ENCODE results near the gene OR51A4.
"Not testable (repeated sequence)": the region's sequence is repeated elsewhere in the genome, so short reads cannot be mapped to it uniquely, and the experiment has no call there.

Gene OR51A4, protein sequence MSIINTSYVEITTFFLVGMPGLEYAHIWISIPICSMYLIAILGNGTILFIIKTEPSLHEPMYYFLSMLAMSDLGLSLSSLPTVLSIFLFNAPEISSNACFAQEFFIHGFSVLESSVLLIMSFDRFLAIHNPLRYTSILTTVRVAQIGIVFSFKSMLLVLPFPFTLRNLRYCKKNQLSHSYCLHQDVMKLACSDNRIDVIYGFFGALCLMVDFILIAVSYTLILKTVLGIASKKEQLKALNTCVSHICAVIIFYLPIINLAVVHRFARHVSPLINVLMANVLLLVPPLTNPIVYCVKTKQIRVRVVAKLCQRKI
- total RNA-seq: 0 reads per million in 2 donors

- DNase-seq: no peak
Measured at GRCh38 chr11:4947505-4947904, at the start of gene OR51A4. Gene OR51A4, minus strand, starts transcription at chr11:4947605. Its CDS starts 505 bp downstream, at chr11:4947100.

DNA sequence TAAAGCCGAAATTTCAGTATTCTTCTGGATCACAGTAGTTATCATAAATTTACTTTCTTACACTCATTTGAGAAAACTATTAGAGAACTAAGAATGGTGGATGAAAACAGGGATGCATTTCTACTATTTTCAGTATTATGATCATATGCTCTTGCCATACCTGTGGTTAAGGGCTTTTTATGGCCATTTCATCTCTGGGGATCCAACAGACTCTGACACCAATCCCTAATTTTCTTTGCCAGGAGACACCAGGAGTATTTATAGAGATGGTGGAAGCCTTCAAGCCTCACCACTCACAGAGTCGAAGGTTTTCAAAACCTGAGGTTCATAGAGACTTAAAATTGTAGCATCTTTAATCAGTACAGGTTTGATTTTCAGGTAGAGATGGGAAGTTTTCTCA lies 47.1 kb upstream of the OR51A4 start, which contains the start of gene OR51L1:
TSS of gene OR51L1 (plus strand) at position 301 of the 400 bp plus-strand sequence. CDS start 4,132 bp downstream, outside the sequence.
- no peak for DNase-seq

- DNase-seq: no peak
Measured at GRCh38 chr11:4991060-4991459, 43.7 kb upstream of the OR51A4 start.

- no peak for DNase-seq
Measured at GRCh38 chr11:4983841-4984240, 36.4 kb upstream of the OR51A4 start.

DNA sequence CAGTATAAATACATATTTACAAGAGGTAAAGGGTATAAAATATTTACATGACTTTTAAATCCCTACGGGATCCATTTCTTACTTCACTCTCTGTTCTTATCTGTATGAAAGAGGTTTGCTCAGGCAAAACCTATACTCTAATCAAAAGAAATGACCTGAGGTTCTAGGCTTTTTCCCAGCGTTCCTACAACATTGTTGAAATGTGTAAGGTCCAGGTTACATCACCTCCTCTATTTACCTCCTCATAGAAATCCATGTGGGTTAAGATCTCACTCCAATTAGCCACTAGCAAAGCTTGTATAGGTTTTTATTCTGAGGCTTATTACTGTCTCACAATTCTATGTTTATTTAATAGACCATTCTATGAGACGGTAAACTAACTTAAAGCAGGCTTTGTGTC lies 35.3 kb upstream of the OR51A4 start:
- DNase-seq: no peak

DNA sequence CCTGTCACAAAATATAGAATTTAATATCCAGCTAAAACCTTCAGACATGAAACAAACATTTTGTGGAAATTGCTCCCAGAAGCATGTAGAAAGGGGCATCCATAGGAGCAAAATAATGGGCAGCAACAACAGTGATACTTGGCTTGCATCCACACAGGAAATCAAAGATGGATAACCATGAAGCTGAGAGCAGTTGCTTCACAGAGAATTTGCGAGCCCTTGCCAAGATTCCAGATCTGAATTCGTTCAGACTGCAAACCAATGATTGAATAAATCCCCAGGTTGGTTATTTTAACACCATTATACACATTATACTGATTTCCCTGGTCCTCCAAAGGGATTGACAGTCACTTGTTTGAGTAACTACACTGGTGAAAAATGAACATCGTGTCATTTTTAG lies 31.6 kb upstream of the OR51A4 start:
- DNase-seq: no peak

GRCh38 chr11:4975436-4975835 lies 28.0 kb upstream of the OR51A4 start:
- DNase-seq: no peak

GRCh38 chr11:4962816-4963215 lies 15.4 kb upstream of the OR51A4 start:
- DNase-seq: no peak

GRCh38 chr11:4960877-4961276 lies 13.5 kb upstream of the OR51A4 start:
- DNase-seq: no peak

- no peak for DNase-seq
Measured at GRCh38 chr11:4957396-4957795, 10.0 kb upstream of the OR51A4 start.

- DNase-seq: not testable (repeated sequence)
Measured at GRCh38 chr11:4955613-4956012, 8.2 kb upstream of the OR51A4 start, which contains the start of gene OR51A2. Gene OR51A2, minus strand, starts transcription at chr11:4955713. Its CDS starts 0 bp downstream, at chr11:4955713.

DNA sequence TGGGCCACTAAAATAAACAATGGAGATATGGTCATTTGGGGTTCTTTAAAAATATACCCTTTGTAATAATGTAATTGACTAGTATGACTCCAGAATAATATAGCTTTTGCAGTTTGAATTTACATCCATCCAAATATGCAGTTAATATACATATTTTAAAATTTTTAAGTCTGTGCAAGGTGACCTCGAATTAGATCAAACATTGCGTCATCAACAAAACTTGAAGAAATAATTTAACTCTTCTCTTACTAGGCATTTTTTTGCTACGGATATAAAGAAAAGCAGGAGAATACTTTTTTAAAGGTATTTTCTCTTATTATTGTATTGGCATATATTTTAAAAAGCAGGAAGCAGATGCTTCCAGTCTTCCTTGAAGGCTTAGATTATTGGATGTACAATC lies 10.7 kb downstream of the OR51A4 start:
- DNase-seq: no peak

DNA sequence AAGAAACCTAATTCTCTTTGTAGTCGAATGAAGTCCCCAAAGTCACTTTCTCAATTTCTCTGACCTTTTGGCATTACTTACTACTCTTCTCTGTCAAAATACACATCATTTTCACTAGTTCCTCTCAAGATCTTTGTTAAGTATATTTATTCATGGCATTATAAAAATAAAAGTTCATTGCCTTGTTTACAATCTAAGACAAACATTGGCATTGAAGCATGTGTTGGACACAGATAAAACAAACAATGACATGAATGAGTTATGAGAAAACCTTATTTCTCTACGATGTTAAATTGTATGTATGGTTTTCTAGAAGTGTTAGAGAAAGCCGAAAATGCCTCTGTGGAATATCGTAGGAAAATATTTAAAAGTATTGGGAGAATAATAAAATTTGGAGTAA lies 14.7 kb downstream of the OR51A4 start:
- DNase-seq: no peak

DNA sequence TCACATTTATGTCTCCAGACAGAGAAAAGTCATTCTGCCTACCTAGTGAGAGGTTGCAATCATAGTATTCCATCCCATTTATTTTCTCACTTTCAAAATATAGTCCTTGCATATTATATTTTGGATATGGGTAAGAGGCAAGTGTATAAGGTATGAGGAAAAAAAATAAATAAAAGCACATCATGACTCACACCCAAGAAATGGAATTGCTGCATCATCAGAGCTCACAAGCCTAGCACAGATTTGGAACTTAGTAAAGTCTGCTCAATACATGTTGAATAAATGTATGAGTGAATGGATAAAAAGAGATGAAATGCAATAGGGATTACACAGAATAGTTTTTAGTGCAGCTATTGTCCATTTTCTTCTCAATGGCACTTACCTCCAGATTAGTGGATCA lies 20.8 kb downstream of the OR51A4 start:
- no peak for DNase-seq

GRCh38 chr11:4924239-4924638 lies 23.2 kb downstream of the OR51A4 start, which contains the start of gene OR51G1:
Gene OR51G1, minus strand, starts transcription at chr11:4924339. Its CDS starts 0 bp downstream, at chr11:4924339.
- DNase-seq: no peak

GRCh38 chr11:4922304-4922703 lies 25.1 kb downstream of the OR51A4 start:
- DNase-seq: no peak

DNA sequence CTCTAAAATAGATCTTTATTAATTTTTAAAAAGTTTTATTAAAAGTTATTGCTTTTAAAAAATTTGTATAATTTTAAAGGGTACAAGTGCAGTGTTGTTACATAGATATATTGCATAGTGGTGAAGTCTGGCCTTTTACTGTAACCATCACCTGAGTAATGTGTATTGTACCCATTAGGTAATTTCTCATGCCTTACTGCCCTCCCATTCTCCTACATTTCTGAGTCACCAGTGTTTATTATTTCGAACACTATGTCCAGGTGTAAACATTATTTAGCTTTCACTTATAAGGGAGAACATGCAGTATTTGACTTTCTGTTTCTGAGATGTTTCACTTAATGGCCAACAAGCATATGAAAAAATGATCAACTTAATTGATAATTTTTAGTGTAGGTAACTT lies 25.6 kb downstream of the OR51A4 start:
- DNase-seq: no peak

- no peak for DNase-seq
Measured at GRCh38 chr11:4919250-4919649, 28.2 kb downstream of the OR51A4 start, which contains the start of gene OR51G2. Gene OR51G2, minus strand, starts transcription at chr11:4919350. Its CDS starts 3,687 bp downstream, at chr11:4915663.

DNA sequence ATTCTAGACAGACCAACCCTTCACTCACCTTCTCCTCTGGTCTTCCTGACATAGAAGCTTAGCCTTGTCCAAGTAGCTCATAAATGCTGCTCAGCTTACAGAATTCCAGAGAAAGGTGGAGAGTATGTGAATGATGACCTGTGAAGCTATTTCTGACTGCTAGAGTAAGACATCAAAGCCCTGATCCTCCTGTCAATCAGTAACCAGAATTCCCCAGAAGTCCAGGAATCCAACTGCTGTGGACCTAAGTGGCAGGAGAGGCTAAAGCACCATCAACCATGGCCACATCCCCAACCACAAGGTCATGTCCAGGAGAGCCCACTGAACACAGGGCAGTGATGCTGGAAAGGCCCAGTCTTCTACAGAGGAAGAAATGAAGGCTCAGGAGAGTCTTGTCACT lies 30.8 kb downstream of the OR51A4 start:
- DNase-seq: no peak

- no peak for DNase-seq
Measured at GRCh38 chr11:4903484-4903883, 43.9 kb downstream of the OR51A4 start, which contains the start of gene OR51A7. Gene OR51A7, plus strand, starts transcription at chr11:4903783. Its CDS starts 3,587 bp downstream, at chr11:4907370.

All from T-helper 9 cell (primary cell).